Activated CD4-positive, CD25-positive, alpha-beta regulatory T cell treated with anti-CD3 and anti-CD28 coated beads, Interleukin-2, amount 50 U/mL, for 72 hours (primary cell): ENCODE data around the gene ZNF180.
"Not testable (repeated sequence)": the region's sequence is repeated elsewhere in the genome, so short reads cannot be mapped to it uniquely, and the experiment has no call there.

Experiments used
- DNase-seq: peaks from one replicate; pipeline ENCODE4 v3.0.0; 2021

The ZNF180 gene

DNA sequence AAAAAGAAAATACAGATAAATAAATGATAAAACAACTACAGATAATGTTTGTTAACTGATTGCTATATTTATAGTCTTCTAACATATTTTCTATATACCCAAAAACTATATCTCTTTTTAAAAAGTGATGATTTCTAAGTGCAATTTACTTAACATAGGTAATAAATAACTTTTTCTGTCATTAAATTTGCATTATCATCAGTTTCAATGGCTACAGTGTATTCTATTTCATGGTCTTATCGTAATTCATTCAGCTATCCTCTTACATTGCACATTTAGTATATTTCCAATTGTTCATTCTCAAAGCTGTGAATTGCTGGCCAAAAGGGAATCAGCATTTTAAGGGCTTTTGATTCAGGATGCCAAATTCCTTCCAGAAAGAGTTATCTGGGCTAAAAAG is 3.6 kb downstream of the ZNF180 start:
- DNase-seq: no peak

DNA sequence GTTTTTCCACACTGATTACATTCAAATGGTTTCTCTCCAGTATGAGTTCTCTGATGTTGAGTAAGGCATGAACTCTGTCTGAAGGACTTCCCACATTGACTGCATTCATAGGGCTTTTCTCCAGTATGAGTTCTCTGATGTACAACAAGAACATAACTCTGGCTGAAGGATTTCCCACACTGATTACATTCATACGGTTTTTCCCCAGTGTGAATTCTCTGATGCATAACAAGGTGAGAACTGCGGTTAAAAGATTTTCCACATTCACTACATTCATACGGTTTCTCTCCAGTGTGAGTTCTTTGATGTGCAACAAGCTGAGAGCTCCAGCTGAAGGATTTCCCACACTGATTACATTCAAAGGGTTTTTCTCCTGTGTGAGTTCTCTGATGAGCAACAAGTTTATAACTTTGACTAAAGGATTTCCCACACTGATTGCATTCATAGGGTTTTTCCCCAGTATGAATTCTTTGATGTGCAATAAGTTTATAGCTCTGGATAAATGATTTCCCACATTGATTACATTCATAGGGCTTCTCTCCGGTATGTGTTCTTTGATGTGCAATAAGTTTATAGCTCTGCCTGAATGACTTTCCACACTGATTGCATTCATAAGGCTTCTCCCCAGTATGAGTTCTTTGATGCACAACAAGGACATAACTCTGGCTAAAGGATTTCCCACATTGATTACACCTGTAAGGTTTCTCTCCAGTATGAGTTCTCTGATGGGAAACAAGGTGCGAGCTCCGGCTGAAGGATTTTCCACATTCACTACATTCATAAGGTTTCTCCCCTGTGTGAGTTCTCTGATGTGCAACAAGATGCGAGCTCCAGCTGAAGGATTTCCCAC is 23.5 kb downstream of the ZNF180 start:
- no peak for DNase-seq

DNA sequence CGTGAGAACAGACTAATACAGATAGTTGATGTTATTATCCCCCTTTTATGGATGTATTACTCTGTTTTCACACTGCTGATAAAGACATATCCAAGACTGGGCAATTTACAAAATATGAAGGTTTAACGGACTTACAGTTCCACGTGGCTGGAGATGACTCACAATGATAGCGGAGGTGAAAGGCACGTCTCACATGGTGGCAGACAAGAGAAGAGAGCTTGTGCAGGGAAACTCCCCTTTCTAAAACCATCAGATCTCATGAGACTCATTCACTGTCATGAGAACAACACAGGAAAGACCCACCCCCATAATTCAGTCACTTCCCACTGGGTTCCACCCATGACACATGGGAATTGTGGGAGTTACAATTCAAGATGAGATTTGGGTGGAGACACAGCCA is 31.6 kb downstream of the ZNF180 start:
- DNase-seq: not testable (repeated sequence)

DNA sequence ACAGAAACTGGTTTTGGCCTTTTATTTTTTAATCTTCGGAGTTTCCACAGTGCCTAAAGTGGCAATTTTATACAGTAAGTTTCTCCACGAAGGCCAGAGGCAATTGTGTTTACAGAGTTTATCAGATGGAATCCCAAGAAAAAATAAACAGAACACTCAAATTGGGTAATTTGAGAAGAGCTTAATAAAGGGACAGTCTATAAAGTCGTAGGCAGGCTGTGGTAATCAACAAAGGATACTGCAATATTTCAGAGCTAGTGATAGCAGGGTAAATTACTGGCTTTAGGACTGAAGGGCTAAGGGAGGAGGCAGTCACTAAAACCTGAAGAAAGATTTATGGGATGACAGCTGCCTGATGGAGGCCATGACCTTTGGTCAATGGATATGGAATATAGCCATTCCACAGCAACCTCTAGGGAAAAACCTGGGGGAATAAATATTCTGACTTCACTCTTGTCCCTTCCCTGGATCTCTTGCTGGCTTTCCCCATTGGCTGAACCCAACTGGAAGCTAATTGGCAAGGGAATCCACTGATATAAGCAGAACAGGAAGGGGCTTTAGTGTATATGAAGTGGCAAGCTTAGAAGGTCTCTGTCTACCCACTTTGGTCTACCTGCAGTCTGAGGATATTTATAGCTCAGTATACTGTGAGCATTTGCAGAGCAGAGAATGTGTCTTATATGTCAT is 37.6 kb downstream of the ZNF180 start:
- not testable (repeated sequence) for DNase-seq

DNA sequence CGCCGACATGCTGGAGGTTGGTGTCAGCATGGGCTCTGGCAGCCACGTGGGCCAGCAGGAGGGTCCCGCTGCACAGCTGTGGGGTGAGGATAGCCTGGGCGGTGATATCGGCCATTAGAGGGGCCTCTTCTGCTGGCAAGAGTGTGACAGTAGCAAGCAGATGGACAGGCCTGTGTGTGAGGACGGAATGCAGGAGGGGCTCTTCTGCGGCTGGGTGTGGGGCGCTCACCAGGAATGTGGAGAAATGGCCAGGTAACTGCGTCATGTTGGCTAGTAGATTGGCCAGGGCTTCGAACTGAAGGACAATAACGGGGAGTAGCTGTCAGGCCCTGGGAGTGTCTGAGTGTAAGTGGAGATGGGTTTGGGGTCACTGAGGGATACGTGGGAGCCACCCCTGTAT is 44.3 kb downstream of the ZNF180 start:
- DNase-seq: not testable (repeated sequence)

DNA sequence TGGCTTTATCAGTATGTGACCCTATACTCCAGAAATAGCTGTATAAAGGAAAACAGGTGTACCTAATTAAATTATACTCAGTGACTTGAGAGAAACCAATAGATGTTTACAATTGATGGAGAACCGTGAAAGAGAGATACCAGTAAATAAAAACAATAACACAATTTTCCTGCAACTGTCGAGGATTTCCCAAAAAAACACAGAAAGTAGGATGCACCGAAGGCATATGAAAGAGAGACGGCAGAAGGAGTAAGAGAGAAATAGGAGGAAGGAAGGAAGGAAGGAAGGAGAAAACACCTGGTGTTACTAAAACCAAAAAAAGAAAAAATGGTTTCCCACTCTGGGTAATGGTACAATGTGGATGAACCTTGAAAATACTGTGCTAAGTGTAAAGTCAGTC is 45.2 kb downstream of the ZNF180 start:
- DNase-seq: no peak

DNA sequence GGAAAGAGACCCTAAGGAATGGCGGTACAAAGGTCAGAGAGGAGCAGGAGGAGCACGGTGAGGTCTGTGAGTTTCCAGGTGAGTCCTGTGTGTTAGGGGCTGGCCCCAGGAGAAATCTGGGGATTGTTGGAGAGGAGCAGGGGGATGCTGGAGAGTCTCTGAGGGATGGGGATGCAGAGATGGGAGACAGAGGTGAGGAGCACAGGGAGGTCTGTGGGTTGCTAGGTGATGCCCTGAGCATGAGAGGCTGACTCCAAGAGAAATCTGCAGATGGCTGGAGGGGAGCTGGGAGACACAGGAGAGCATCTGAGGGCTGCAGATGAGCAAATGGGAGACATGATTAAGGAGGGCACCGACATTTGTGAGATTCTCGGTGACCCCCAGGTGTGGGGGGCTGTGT is 48.0 kb downstream of the ZNF180 start:
- no peak for DNase-seq

DNA sequence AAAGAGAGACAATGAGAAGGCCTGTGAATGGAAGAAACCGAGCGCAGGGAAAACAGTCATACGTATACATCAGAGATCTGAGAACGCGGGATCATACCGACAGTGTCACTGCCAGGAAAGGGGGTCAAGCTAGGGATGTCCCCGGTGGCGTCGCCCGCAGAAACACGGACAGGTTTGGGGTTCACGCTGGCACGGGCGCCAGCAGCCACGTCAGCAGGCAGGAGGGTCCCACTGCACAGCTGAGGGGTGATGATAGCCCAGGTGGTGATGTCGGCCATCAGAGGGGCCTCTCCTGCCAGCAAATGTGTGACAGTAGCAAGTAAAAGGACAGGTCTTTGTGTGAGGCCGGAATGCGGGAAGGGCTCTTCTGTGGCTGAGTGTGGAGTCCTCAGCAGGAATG is 48.6 kb downstream of the ZNF180 start:
- DNase-seq: no peak

DNA sequence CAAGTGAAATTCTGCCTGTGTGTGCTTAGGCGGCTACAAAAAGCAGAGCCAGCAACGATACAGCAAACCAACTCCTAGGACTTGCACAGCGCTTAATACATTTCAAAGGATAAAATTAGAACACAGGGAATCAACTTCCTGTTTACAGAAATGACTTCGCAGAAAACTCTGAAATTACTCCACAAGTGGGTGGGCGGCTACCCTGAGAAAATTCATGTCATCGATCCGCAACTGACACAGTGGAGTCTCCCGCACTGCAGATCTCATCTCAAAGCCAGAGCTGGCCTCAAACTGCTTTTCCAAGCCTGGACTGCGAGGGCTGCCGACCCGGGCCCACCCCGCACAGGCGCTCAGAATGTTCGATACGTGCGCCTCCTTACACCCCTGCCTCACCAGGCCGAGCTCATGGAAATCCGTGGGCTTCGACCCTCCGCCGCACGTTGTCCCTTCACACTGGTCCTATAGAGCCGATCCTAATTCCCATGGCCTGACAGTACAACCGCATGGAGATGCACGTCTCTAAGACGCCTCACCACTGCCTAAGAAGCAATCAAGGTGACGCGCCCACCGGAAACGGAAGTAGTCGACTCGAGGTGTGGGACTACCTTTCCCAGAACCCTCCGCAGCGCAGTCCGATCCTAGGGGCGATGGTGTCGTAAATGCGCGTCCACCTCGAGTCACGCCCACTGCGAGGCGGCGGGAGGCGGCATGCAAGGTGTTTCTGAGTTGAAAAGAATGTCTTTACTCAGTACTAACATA is 52.2 kb downstream of the ZNF180 start, which contains the start of gene ZNF229:
Gene ZNF229, minus strand, starts transcription at position 557 of the 759 bp plus-strand sequence. CDS start 5,625 bp downstream, outside the sequence.
- DNase-seq: peak; percentile 57

DNA sequence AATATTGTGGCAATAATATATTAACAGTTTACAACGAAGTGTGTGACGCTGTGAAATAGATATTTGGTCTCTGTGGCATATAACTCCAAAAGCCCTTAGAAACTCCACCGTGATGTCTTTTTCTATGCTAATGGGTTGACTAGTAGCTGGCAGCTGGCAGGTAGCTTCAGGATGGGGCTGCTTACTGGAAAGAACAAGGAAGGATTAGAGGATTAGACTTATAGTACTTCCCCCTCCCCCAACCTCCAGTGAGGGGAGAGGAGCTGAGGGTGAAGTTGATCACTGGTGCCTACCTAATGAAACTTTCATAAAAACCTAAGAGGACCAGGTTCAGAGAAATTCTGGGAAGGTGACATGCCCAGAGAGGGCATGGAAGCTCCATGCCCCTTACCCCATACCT is 61.9 kb downstream of the ZNF180 start:
- DNase-seq: no peak

DNA sequence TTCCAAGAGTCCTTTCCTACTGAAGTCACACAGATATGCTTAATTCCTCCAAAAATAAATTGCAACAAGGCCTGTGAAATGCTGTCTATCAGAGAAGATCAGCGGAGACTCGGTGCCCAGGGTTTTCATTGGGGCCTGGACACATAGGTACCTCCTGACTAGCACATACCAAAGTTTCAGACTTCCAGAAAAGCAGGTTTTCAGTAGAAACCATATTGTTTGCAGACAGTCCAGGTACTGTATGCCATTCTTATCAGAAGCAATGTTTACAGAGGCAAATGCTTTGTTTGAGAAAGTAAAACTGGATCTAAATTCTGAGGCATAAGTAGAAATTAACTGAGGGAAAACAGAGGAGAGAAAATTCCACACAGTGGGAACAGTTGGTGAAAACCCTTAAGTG is 64.9 kb downstream of the ZNF180 start:
- no peak for DNase-seq

DNA sequence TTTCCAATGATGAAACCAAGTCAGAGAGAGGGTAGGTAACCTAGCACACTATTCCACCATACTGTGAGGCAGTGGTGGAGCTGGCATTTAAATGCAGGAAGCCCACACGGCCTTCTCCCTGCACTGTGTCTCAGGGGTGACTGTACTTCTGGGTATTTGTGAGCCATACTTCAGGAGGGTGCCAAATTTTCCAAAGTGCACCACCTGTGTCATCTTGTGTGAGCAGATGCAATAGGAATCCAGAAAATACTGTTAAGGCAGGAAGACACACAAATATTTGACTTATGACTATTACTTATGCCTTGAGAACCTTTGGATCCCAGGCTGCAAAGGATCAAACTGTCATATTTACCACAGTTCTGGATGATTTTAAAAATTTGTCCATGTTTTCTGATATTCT is 69.4 kb downstream of the ZNF180 start:
- no peak for DNase-seq
